NCI-H69 (cell line): ENCODE results near the gene DISC1.
A peak's percentile ranks its signal among the peaks of the same experiment; 100 is the strongest.
"Not testable (repeated sequence)": the region's sequence is repeated elsewhere in the genome, so short reads cannot be mapped to it uniquely, and the experiment has no call there.

Experiments
- DNase-seq: peaks from one replicate; lab custom pipeline; 2025; lab: John Stamatoyannopoulos, UW

Gene DISC1

GRCh38 chr1:231887166-231887565, 260.6 kb downstream of the DISC1 start:
- DNase-seq: no peak

- no peak for DNase-seq
Measured at GRCh38 chr1:231887866-231888265, 261.3 kb downstream of the DISC1 start.

- DNase-seq: no peak
Measured at GRCh38 chr1:231890791-231891190, 264.2 kb downstream of the DISC1 start.

GRCh38 chr1:231893400-231894102, 267.0 kb downstream of the DISC1 start:
- no peak for DNase-seq

GRCh38 chr1:231896806-231897205, 270.2 kb downstream of the DISC1 start:
- no peak for DNase-seq

GRCh38 chr1:231899046-231899445, 272.5 kb downstream of the DISC1 start:
- DNase-seq: no peak

GRCh38 chr1:231899713-231900435, 273.3 kb downstream of the DISC1 start:
- DNase-seq: peak; percentile 35

GRCh38 chr1:231903586-231904081, 277.0 kb downstream of the DISC1 start:
- no peak for DNase-seq

- not testable (repeated sequence) for DNase-seq
Measured at GRCh38 chr1:231907310-231907709, 280.7 kb downstream of the DISC1 start.

GRCh38 chr1:231913493-231913892, 286.9 kb downstream of the DISC1 start:
- no peak for DNase-seq

- no peak for DNase-seq
Measured at GRCh38 chr1:231918239-231919015, 291.8 kb downstream of the DISC1 start.

- DNase-seq: no peak
Measured at GRCh38 chr1:231919239-231919885, 292.8 kb downstream of the DISC1 start.

GRCh38 chr1:231919886-231920285, 293.3 kb downstream of the DISC1 start:
- DNase-seq: no peak

GRCh38 chr1:231921646-231922345, 295.2 kb downstream of the DISC1 start:
- no peak for DNase-seq

- no peak for DNase-seq
Measured at GRCh38 chr1:231923491-231924041, 297.0 kb downstream of the DISC1 start.

GRCh38 chr1:231924180-231924579, 297.6 kb downstream of the DISC1 start:
- peak; percentile 76 for DNase-seq

GRCh38 chr1:231925864-231926263, 299.3 kb downstream of the DISC1 start:
- DNase-seq: no peak

- no peak for DNase-seq
Measured at GRCh38 chr1:231926340-231926739, 299.8 kb downstream of the DISC1 start.

- no peak for DNase-seq
Measured at GRCh38 chr1:231926933-231927332, 300.3 kb downstream of the DISC1 start.

GRCh38 chr1:231927431-231927830, 300.8 kb downstream of the DISC1 start:
- DNase-seq: no peak

- peak; percentile 26 for DNase-seq
Measured at GRCh38 chr1:231929311-231929710, 302.7 kb downstream of the DISC1 start.
